OCI-LY1 (cell line): Measurements from ENCODE around the gene TMOD2.

ENCODE experiments used
- H2AFZ ChIP-seq: fragments of 200-600 bp; sonication (generic), shearing (Covaris generic); 2 replicates; pipeline ENCODE4 v1.6.0; 2014; ENCODE audit warnings: antibody characterized with exemption, mild to moderate bottlenecking, low read length
- H3F3A ChIP-seq: fragments of 200-600 bp; sonication (generic), shearing (Covaris generic); 2 replicates; pipeline ENCODE4 v1.6.0; 2014; ENCODE audit warnings: mild to moderate bottlenecking, antibody characterized with exemption, low read length, moderate library complexity; ENCODE audit not compliant: insufficient read depth
- H3K27ac ChIP-seq: fragments of 200-600 bp; sonication (generic); 2 replicates; pipeline ENCODE4 v1.5.1; 2014; ENCODE audit warnings: low read length, mixed run types, mild to moderate bottlenecking, low read depth; ENCODE audit not compliant: poor library complexity, severe bottlenecking
- H3K27me3 ChIP-seq: fragments of 200-600 bp; sonication (generic); 2 replicates; pipeline ENCODE4 v1.6.0; 2014; ENCODE audit warnings: antibody characterized with exemption, mild to moderate bottlenecking, low read length, moderate library complexity; ENCODE audit not compliant: insufficient read depth
- H3K36me3 ChIP-seq: fragments of 200-600 bp; sonication (generic); 2 replicates; pipeline ENCODE4 v1.6.1; 2014; ENCODE audit warnings: mild to moderate bottlenecking, antibody characterized with exemption, low read length, moderate library complexity, mixed read lengths; ENCODE audit not compliant: insufficient read depth
- H3K4me1 ChIP-seq: fragments of 200-600 bp; sonication (generic); 2 replicates; pipeline ENCODE4 v1.5.1; 2014; ENCODE audit warnings: mild to moderate bottlenecking, low read length, moderate library complexity; ENCODE audit not compliant: insufficient read depth, severe bottlenecking
- H3K4me2 ChIP-seq: fragments of 200-600 bp; sonication (generic), shearing (Covaris generic); 2 replicates; pipeline ENCODE4 v1.6.1; 2014; ENCODE audit warnings: low read length
- H3K4me3 ChIP-seq: fragments of 200-600 bp; sonication (generic); 2 replicates; pipeline ENCODE4 v1.5.1; 2014; ENCODE audit warnings: low read length, low read depth, mild to moderate bottlenecking, mixed read lengths; ENCODE audit not compliant: poor library complexity, severe bottlenecking
- H3K79me2 ChIP-seq: fragments of 200-600 bp; shearing (Covaris generic); 2 replicates; pipeline ENCODE4 v1.6.1; 2016; ENCODE audit warnings: mixed run types, low read length, mixed read lengths; ENCODE audit not compliant: insufficient read depth
- H3K9ac ChIP-seq: fragments of 200-600 bp; sonication (generic), shearing (Covaris generic); 2 replicates; pipeline ENCODE4 v1.6.1; 2014; ENCODE audit warnings: mild to moderate bottlenecking, low read length, mixed read lengths
- H3K9me2 ChIP-seq: fragments of 200-600 bp; sonication (generic), shearing (Covaris generic); 2 replicates; pipeline ENCODE4 v1.6.1; 2014; ENCODE audit warnings: low read depth, mild to moderate bottlenecking, low read length, mixed read lengths
- H3K9me3 ChIP-seq: fragments of 200-600 bp; shearing (Covaris generic); 2 replicates; pipeline ENCODE4 v1.6.1; 2014; ENCODE audit warnings: low read length, mixed read lengths
- H4K20me1 ChIP-seq: fragments of 200-600 bp; sonication (generic), shearing (Covaris generic); 2 replicates; pipeline ENCODE4 v1.6.0; 2016; ENCODE audit warnings: mild to moderate bottlenecking, low read length; ENCODE audit not compliant: insufficient read depth
- CTCF ChIP-seq: fragments of 200-600 bp; sonication (generic), shearing (Covaris generic); IDR thresholded peaks from 2 replicates; pipeline ENCODE4 v1.5.1; 2017; ENCODE audit warnings: mild to moderate bottlenecking, antibody characterized with exemption, low read length, moderate library complexity, mixed read lengths
- EZH2 ChIP-seq: fragments of 200-600 bp; sonication (generic), shearing (Covaris generic); IDR thresholded peaks from 2 replicates; pipeline ENCODE4 v1.8.0; 2017; ENCODE audit warnings: borderline replicate concordance, mixed run types, mild to moderate bottlenecking, antibody characterized with exemption, low read length, moderate library complexity, mixed read lengths

The TMOD2 gene

DNA sequence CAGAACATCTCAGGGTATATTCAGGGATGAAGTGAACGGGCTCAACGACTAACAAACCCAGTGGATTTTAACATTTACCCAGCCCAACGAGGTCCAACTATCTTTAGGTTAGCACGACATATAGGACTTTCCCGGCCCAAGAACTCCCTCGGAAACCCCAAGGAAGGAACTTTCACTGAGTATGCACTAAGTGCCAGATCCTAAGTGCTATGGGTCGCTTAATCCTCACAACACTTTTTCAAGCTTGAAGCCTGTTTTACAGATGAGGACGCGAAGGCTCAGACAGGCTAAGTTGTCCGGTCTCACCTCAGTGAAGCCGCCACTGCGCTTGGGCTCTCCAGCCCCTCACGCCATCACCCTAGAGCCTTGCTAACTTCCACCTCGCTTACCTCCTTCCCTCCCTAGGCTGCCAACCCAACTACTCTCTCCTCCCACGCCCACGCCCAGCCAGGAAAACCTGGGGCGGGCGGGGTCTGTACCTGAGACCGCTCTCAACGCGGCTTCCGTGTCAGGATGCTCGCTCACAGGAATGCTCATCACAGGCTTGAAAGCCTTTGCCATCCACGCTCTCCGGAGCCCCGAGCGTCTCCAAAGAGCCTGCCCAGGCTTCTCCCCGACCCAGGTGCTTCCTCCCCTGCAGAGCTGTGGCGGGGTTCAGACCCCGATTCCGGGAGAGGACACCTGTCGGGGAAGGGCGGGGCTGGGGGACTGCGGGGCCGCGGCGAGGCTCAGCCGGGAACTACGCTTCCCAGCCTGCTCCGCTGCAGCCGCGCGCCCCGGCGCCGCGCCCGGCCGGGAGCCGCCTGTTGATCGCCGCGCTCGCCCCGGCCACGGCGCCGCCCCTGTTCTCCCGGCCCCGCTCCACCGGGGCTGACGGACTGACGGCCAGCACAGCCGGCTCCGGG is at the start of gene TMOD2:
TSS of gene TMOD2 (plus strand) at position 806 of the 905 bp plus-strand sequence. CDS start 14,845 bp downstream, outside the sequence.
- Histone ChIP-seq H3K27me3 (0 out of 2 replicates have a peak, but pooled peaks cover 11% of the 10 kb centered on the region), H3K79me2 (no peaks in the 10 kb centered on the region)

DNA sequence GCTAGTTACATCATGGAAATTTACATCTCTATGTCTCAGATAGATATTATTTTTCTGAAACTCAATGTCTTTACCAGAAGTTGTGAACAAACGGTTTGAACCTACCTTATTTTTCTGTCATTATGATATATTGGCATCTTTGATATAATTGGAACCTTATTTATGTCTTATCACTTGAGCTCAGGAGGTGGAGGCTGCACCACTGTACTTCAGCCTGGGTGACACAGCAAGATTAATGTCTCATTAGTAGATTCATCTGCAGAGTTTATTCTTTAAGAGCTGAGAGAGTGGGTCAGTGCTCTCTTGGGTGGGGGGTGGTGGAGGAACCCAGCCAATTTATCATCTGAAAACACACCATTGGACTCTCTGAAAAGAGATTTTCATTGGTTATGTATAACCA is 48.7 kb upstream of the TMOD2 start:
- no peak overlapping the region for H3K4me3 ChIP-seq
- no peaks in the 10 kb centered on the region for H3K9me3 ChIP-seq
- H2AFZ ChIP-seq = no peak overlapping the region
- H3K27me3 ChIP-seq = 0 out of 2 replicates have a peak, but pooled peaks cover 4% of the 10 kb centered on the region
- no peak overlapping the region for H3K27ac ChIP-seq
- H4K20me1 ChIP-seq = no peaks in the 10 kb centered on the region
- H3K4me2 ChIP-seq = no peak overlapping the region
- no peaks in the 10 kb centered on the region for H3K79me2 ChIP-seq
- H3K36me3 ChIP-seq = no peaks in the 10 kb centered on the region
- no peaks in the 10 kb centered on the region for H3K9me2 ChIP-seq
- H3F3A ChIP-seq = no peaks in the 10 kb centered on the region
- H3K9ac ChIP-seq = no peak overlapping the region
- no peaks in the 10 kb centered on the region for H3K4me1 ChIP-seq
- no peak for TF ChIP-seq CTCF
- no peak for TF ChIP-seq EZH2

More for the DNA sequence above, at the start of gene TMOD2:
- peak within 1 kb of the TSS; percentile 53; the same call in 1 of the 2 replicates for H3K9ac ChIP-seq
- no peaks in the 10 kb centered on the region for H3K9me2 ChIP-seq
- no peaks in the 10 kb centered on the region for H3F3A ChIP-seq
- peak within 1 kb of the TSS; percentile 75 for H3K4me2 ChIP-seq
- H2AFZ ChIP-seq = no peak within 1 kb of the TSS
- peak within 1 kb of the TSS; percentile 69 for H3K27ac ChIP-seq
- H4K20me1 ChIP-seq = no peaks in the 10 kb centered on the region
- H3K4me3 ChIP-seq = peak within 1 kb of the TSS; percentile 66
- H3K9me3 ChIP-seq = no peaks in the 10 kb centered on the region
- peaks cover 24% of the 10 kb centered on the region for H3K4me1 ChIP-seq
- H3K36me3 ChIP-seq = no peaks in the 10 kb centered on the region
- no peak for TF ChIP-seq EZH2
- no peak for TF ChIP-seq CTCF

GRCh38 chr15:51706291-51706690 is 45.1 kb upstream of the TMOD2 start:
- Histone ChIP-seq H3F3A (no peaks in the 10 kb centered on the region), H3K4me3 (no peak overlapping the region), H3K9me2 (no peaks in the 10 kb centered on the region), H2AFZ (no peak overlapping the region), H4K20me1 (no peaks in the 10 kb centered on the region), H3K9ac (no peak overlapping the region), H3K27ac (no peak overlapping the region), H3K4me1 (no peaks in the 10 kb centered on the region), H3K36me3 (no peaks in the 10 kb centered on the region), H3K27me3 (0 out of 2 replicates have a peak, but pooled peaks cover 4% of the 10 kb centered on the region), H3K79me2 (no peaks in the 10 kb centered on the region), H3K9me3 (no peaks in the 10 kb centered on the region), H3K4me2 (no peak overlapping the region)
- TF ChIP-seq CTCF (no peak), EZH2 (no peak)
